A549 (cell line): ENCODE data around the gene KDM4D.

Source experiments
- MAX ChIP-seq: IDR thresholded peaks from 2 replicates; pipeline ENCODE4 v1.6.1; 2012
- POLR2A ChIP-seq: IDR thresholded peaks from 2 replicates; pipeline ENCODE4 v1.6.1; 2012; ENCODE audit warnings: mild to moderate bottlenecking, low read length
- REST ChIP-seq: fragments of 200-600 bp; sonication (generic); IDR thresholded peaks from 2 replicates; pipeline ENCODE4 v1.6.1; 2016; ENCODE audit warnings: antibody characterized with exemption, mild to moderate bottlenecking, moderate library complexity
- USF2 ChIP-seq: fragments of 450-650 bp; IDR thresholded peaks from 2 replicates; pipeline ENCODE4 v1.6.1; 2014; ENCODE audit warnings: antibody characterized with exemption

GRCh38 chr11:94960488-94960887 is 13.0 kb upstream of the KDM4D start:
- TF ChIP-seq MAX = no peak
- TF ChIP-seq USF2 = no peak
- TF ChIP-seq POLR2A = no peak
- no peak for TF ChIP-seq REST
